Thymus (tissue), 2 donors: ENCODE measurements around the gene MRTFB. TPM values are rescaled to one million over a fixed set of nuclear protein-coding genes. Genes with fewer than 3 reads are reported as not detected.

Source experiments
- polyA plus RNA-seq: library from polyadenylated mRNA; stranded (reverse); fragments of 200-250 nt; gene quantifications from one replicate; pipeline ENCODE4 v1.2.3, GENCODE V29; 2013
- total RNA-seq: library from RNA; stranded (reverse); fragments of 120-200 nt; gene quantifications from one replicate; pipeline ENCODE4 v1.2.4, GENCODE V29; 2013
- donor health status: healthy.

MRTFB gene
- total and polyA plus RNA-seq, 2 donors, result 8.3 to 10.7 TPM

Other genes starting within 250 kb of the MRTFB start
- gene ERCC4, start 151.2 kb upstream of the MRTFB start, total RNA-seq, result 7.8 TPM
- gene ERCC4, start 151.2 kb upstream of the MRTFB start, polyA plus RNA-seq, result 4.4 TPM